ENCODE results near the gene CPAMD8.

CPAMD8 gene

GRCh38 chr19:16978839-16979802 lies 47.5 kb downstream of the CPAMD8 start:
- TF ChIP-seq, protein P1, sequence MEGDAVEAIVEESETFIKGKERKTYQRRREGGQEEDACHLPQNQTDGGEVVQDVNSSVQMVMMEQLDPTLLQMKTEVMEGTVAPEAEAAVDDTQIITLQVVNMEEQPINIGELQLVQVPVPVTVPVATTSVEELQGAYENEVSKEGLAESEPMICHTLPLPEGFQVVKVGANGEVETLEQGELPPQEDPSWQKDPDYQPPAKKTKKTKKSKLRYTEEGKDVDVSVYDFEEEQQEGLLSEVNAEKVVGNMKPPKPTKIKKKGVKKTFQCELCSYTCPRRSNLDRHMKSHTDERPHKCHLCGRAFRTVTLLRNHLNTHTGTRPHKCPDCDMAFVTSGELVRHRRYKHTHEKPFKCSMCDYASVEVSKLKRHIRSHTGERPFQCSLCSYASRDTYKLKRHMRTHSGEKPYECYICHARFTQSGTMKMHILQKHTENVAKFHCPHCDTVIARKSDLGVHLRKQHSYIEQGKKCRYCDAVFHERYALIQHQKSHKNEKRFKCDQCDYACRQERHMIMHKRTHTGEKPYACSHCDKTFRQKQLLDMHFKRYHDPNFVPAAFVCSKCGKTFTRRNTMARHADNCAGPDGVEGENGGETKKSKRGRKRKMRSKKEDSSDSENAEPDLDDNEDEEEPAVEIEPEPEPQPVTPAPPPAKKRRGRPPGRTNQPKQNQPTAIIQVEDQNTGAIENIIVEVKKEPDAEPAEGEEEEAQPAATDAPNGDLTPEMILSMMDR (IDR thresholded peaks at IDR 0.05) = no peak

DNA sequence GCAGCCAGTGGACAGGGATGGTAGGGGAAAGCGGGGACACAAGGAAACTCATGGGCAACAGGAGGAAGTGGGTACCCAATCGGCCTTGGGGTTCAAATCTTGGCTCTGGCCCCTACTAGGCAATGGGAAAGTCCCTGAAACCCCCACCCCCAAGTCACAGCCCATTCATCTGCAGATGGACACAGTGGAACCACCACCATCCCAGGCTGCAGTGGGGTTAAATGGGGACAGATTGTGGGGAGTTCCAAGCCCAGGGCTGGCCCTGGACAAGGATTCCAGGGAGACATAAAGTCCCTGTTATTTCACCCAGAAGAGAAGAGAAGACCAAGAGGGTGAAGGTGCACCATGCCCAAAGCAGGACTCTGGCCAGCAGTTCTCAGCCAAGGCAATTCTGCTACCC lies 48.5 kb downstream of the CPAMD8 start:
- TF ChIP-seq, protein P1 (IDR thresholded peaks at IDR 0.05) = no peak

DNA sequence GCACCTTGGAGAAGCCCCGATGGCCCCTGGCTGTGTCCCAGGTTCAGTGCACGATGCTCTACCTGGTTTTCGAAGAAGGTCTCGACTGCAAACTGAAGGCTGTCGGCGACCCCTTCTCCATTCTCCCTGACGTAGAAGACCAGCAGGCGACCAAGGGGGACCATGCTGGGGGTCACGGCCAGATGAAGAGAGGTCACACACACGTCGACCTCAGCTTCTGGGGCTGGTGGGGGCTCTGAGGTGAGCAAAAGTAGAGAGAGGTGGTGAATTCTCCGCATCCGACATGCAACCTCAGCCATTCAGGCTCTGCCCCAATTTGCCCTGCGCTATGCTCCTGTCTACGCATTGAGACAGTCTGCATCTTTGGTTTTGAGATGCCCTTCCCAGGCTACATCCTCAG lies 49.3 kb downstream of the CPAMD8 start:
- TF ChIP-seq, protein P1 (IDR thresholded peaks at IDR 0.05) = no peak

- TF ChIP-seq, protein P1 (IDR thresholded peaks at IDR 0.05) = no peak
Measured at GRCh38 chr19:16976446-16976845, 50.2 kb downstream of the CPAMD8 start.

GRCh38 chr19:16970821-16971220 lies 55.8 kb downstream of the CPAMD8 start:
- TF ChIP-seq, protein P1 (IDR thresholded peaks at IDR 0.05) = no peak

DNA sequence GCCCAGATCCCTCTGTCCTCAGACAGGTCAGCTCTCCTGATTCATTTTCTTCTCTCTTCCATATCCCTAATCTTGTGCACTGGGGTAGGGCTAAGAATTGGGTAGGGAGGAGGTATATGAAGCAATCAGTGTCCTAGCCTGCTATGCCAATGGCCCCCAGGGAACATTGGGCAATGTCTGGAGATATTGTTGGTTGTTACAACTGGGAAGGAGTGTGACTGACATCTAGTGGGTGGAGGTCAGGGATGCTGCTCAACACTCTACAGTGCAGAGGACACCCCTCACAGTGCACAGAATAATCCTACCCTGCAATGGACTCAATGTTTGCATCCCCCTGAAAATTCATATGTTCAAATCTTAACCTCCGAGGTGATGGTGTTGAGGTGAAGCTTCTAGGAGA lies 57.5 kb downstream of the CPAMD8 start:
- TF ChIP-seq, protein P1 (IDR thresholded peaks at IDR 0.05) = no peak

GRCh38 chr19:16957855-16958254 lies 68.8 kb downstream of the CPAMD8 start:
- TF ChIP-seq, protein P1 (IDR thresholded peaks at IDR 0.05) = no peak

Measured in LNCAP (cell line).